SK-N-SH treated with all-trans-retinoic acid at 6 μM for 48 hours (cell line): ENCODE results near the gene TMEM37.

Experiments
- ARNTL ChIP-seq: fragments of 450-650 bp; formaldehyde crosslinking; IDR thresholded peaks from 2 replicates; pipeline ENCODE4 v1.5.0; 2020; ENCODE audit warnings: low read depth, mild to moderate bottlenecking, moderate library complexity, borderline replicate concordance
- BACH2 ChIP-seq: fragments of 250-450 bp; sonication (Bioruptor Pico); IDR thresholded peaks from 2 replicates; pipeline ENCODE4 v1.9.0; 2021; ENCODE audit warnings: mild to moderate bottlenecking, borderline replicate concordance
- CREB5 ChIP-seq: fragments of 250-450 bp; sonication (Bioruptor Pico); IDR thresholded peaks from 2 replicates; pipeline ENCODE4 v1.5.1; 2020; ENCODE audit warnings: low read depth, mild to moderate bottlenecking, moderate library complexity
- CSRNP3 ChIP-seq: fragments of 250-450 bp; sonication (Bioruptor Pico); IDR thresholded peaks from 2 replicates; pipeline ENCODE4 v1.5.1; 2021; ENCODE audit warnings: mild to moderate bottlenecking, moderate library complexity
- ISL1 ChIP-seq: fragments of 250-450 bp; sonication (Bioruptor Pico); IDR thresholded peaks from 2 replicates; pipeline ENCODE4 v2.1.2; 2022; ENCODE audit warnings: mild to moderate bottlenecking, moderate library complexity
- OSR1 ChIP-seq: fragments of 250-450 bp; sonication (Bioruptor Pico); IDR thresholded peaks from 2 replicates; pipeline ENCODE4 v1.8.0; 2022; ENCODE audit warnings: moderate library complexity, mild to moderate bottlenecking, inconsistent platforms
- PATZ1 ChIP-seq: fragments of 250-450 bp; sonication (Bioruptor Pico); IDR thresholded peaks from 2 replicates; pipeline ENCODE4 v1.8.0; 2020; ENCODE audit warnings: mild to moderate bottlenecking, moderate library complexity, borderline replicate concordance
- RARB ChIP-seq: fragments of 250-450 bp; sonication (Bioruptor Pico); IDR thresholded peaks from 2 replicates; pipeline ENCODE4 v1.8.0; 2021; ENCODE audit warnings: mild to moderate bottlenecking, moderate library complexity
- TCF4 ChIP-seq: fragments of 250-450 bp; sonication (Bioruptor Pico); IDR thresholded peaks from 2 replicates; pipeline ENCODE4 v1.8.0; 2021; ENCODE audit warnings: mild to moderate bottlenecking, moderate library complexity, borderline replicate concordance
- TSHZ2 ChIP-seq: fragments of 250-450 bp; sonication (Bioruptor Pico); IDR thresholded peaks from 2 replicates; pipeline ENCODE4 v1.5.0; 2020; ENCODE audit warnings: mild to moderate bottlenecking, moderate library complexity
- ZFP30 ChIP-seq: fragments of 450-650 bp; formaldehyde crosslinking; IDR thresholded peaks from 2 replicates; pipeline ENCODE4 v1.5.0; 2022; ENCODE audit warnings: mild to moderate bottlenecking, moderate library complexity
- ZNF565 ChIP-seq: fragments of 450-650 bp; formaldehyde crosslinking; conservative IDR thresholded peaks from 2 replicates; pipeline ENCODE4 v1.5.0; 2020; ENCODE audit warnings: low read depth, mild to moderate bottlenecking, moderate library complexity
- ZNF70 ChIP-seq: fragments of 450-650 bp; formaldehyde crosslinking; IDR thresholded peaks from 2 replicates; pipeline ENCODE4 v1.5.0; 2020; ENCODE audit warnings: mild to moderate bottlenecking, moderate library complexity
- ZNF8 ChIP-seq: fragments of 450-650 bp; formaldehyde crosslinking; IDR thresholded peaks from 2 replicates; pipeline ENCODE4 v1.5.0; 2020; ENCODE audit warnings: mild to moderate bottlenecking, moderate library complexity

- TF ChIP-seq CSRNP3 (CRISPR knock-in tag) (no peak), PATZ1 (CRISPR knock-in tag) (no peak), ZNF8 (CRISPR knock-in tag) (no peak), ZNF70 (no peak), ARNTL (CRISPR knock-in tag) (no peak), RARB (no peak), BACH2 (CRISPR knock-in tag) (no peak), OSR1 (CRISPR knock-in tag) (no peak), ISL1 (no peak), ZFP30 (CRISPR knock-in tag) (no peak), CREB5 (CRISPR knock-in tag) (no peak), ZNF565 (CRISPR knock-in tag) (no peak), TSHZ2 (no peak), TCF4 (CRISPR knock-in tag) (no peak)
These were observed 8.8 kb downstream of the TMEM37 start for GRCh38 chr2:119440501-119440870.
